Aorta (tissue), 5 donors: Measurements from ENCODE around the gene CAB39. TPM values are rescaled to one million over a fixed set of nuclear protein-coding genes. Genes with fewer than 3 reads are reported as not detected.

Source experiments
- ATAC-seq: fragments of 200-7000 bp; cut with Tn5 transposase; one replicate; pipeline ENCODE4 v1.9.1; 2022; ENCODE audit warnings: moderate library complexity; ENCODE audit not compliant: low FRiP score
- DNase-seq, 2 donors: peaks; one replicate each; pipeline ENCODE4 v3.0.0-alpha.2; 2020
- H3K27ac ChIP-seq, 2 donors: one replicate each; pipeline ENCODE4 v1.5.1; 2013; ENCODE audit warnings: low read length in 2 of 2, mild to moderate bottlenecking in 2 of 2, moderate library complexity in 2 of 2, control low read depth in 1 of 2, inconsistent platforms in 1 of 2, low read depth in 1 of 2
- H3K27me3 ChIP-seq, 2 donors: one replicate each; pipeline ENCODE4 v1.6.1; 2013; ENCODE audit warnings: control low read depth in 1 of 2, low read length in 1 of 2, mild to moderate bottlenecking in 1 of 2, moderate library complexity in 1 of 2; ENCODE audit not compliant: insufficient read depth in 2 of 2, control insufficient read depth in 1 of 2
- H3K36me3 ChIP-seq, 2 donors: one replicate each; pipeline ENCODE4 v1.6.1; 2013; ENCODE audit warnings: control low read depth in 1 of 2, low read length in 1 of 2, mild to moderate bottlenecking in 1 of 2; ENCODE audit not compliant: insufficient read depth in 2 of 2, control insufficient read depth in 1 of 2
- H3K4me1 ChIP-seq, 2 donors: one replicate each; pipeline ENCODE4 v1.6.1; 2013; ENCODE audit warnings: low read length in 2 of 2, control low read depth in 1 of 2, mild to moderate bottlenecking in 1 of 2, moderate library complexity in 1 of 2; ENCODE audit not compliant: insufficient read depth in 2 of 2, control insufficient read depth in 1 of 2
- H3K4me3 ChIP-seq, 2 donors: one replicate each; pipeline ENCODE4 v1.5.1; 2013; ENCODE audit warnings: low read length in 2 of 2, control low read depth in 1 of 2, mild to moderate bottlenecking in 1 of 2
- H3K9me3 ChIP-seq: one replicate; pipeline ENCODE4 v1.6.1; 2013; ENCODE audit warnings: mild to moderate bottlenecking, low read length; ENCODE audit not compliant: control insufficient read depth
- WGBS, 2 donors: extraction: QIAGEN DNeasy Blood & Tissue Kit; methylation state at CpG; one replicate each; pipeline ENCODE4 v1.1.7; 2013; 5-methylcytosine and 5-hydroxymethylcytosine counted together
- intact Hi-C, 2 donors: fragments of 100-400 bp; cut with DNase I; formaldehyde crosslinking; loops; one replicate each; pipeline versions ENCODE4 v1.14.2 to v1.15.0; 2022
- polyA plus RNA-seq, 2 donors: library from polyadenylated mRNA; stranded (reverse); fragments of 200-250 nt; gene quantifications; one replicate each; pipeline ENCODE4 v1.2.3, GENCODE V29; 2013
- total RNA-seq, 2 donors: library from RNA; stranded (reverse); fragmentation: NEBNext Ultra II Directional; extraction: Animal tissue kit (Norgen Biotek cat#: 25700); gene quantifications; one replicate each; pipeline ENCODE4 v1.2.1, GENCODE V29; 2021
- donor health status: healthy with polysubstance abuse.
- donor health status: Bipolar disorder and iron deficiency.
- donor health status: DM: no; HTN: no; CAD: no.
- donor health status: DM: no; HTN: no; CAD: no.
- donor health status: DM: yes; HTN: yes; CAD: no.

CAB39 gene
- total and polyA plus RNA-seq, 4 donors = 27.3 to 81.1 (median 69.1) TPM

DNA sequence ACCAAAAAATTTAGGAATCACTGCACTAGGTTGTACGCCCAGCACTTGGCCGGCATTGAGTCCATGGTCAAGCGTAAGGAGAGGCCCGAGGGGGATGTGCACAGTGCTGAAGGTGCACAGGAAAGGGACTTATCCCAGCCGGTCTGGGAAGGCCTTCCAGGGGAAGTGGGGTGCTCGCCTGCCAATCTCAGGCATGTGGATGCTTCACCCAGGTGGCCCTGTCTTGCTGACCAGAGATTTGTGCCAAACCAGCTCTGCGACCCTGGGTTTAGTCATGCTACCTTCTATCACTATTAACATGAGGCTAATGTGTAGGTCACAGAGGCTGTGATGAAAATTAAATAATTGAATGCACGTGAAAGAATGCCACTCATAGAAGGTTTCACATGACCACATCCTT, 150.4 kb downstream of the CAB39 start:
- intact Hi-C loops = no loop called here
- DNase-seq = peak in 1 of 2 donors; percentile 59
- Histone ChIP-seq H3K4me3 (no peak overlapping the region), H3K9me3 (no peaks in the 10 kb centered on the region), H3K27ac (no peak overlapping the region), H3K27me3 (no peaks in the 10 kb centered on the region), H3K36me3 (no peaks in the 10 kb centered on the region), H3K4me1 (no peaks in the 10 kb centered on the region)
- WGBS, 2 donors = 71 to 79% methylated on average over 8 of the region's 8 CpGs
- ATAC-seq = no peak

DNA sequence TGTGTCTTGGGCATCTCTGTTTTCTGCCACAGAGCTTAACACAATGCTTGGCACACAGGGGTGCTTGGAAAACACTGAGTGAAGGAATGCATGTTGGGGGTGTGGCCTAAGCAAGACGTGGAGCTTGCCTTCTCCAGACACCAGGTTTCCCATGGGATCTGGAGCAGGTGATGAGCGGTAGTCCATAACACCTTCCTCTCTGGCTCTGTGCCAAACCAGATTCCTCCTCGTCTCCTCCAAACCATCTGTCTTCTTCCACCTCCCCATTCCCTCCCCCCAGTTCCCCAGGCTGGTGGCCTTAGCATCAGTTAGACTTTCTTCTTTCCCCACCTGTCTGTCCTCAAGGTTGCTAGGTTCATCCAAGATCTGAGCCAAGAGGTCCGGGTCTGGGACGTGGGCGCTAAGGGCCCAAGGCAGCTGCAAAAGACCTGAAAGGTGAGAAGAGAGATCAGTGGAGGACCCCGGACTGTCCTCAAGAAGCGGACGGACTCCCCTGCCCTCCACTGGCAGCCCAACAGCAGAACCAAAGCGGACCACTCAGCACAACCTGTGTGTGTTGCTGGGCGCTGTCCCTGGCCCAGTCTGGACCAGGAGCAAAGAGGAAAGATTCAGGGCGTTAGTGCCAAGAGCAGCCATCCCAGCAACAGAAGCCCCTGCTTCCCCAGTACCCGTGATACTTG, 150.9 kb downstream of the CAB39 start:
- H3K27ac ChIP-seq = no peak overlapping the region
- no peaks in the 10 kb centered on the region for H3K27me3 ChIP-seq
- H3K4me1 ChIP-seq = no peaks in the 10 kb centered on the region
- 82 to 85% methylated on average over 13 of the region's 13 CpGs for WGBS, 2 donors
- no peak overlapping the region for H3K4me3 ChIP-seq
- no peaks in the 10 kb centered on the region for H3K9me3 ChIP-seq
- intact Hi-C loops = no loop called here
- DNase-seq (peak in 1 of 2 donors; percentile 61), ATAC-seq (no peak)
- H3K36me3 ChIP-seq = no peaks in the 10 kb centered on the region

- H3K27me3 ChIP-seq = no peaks in the 10 kb centered on the region
- intact Hi-C loops = no loop called here
- H3K4me3 ChIP-seq = peak overlapping the region in 1 of 2 donors; percentile 78
- no peaks in the 10 kb centered on the region for H3K36me3 ChIP-seq
- WGBS, 2 donors = 55 to 57% methylated on average over 18 of the region's 18 CpGs
- no peaks in the 10 kb centered on the region for H3K4me1 ChIP-seq
- no peak for DNase-seq
- H3K9me3 ChIP-seq = no peaks in the 10 kb centered on the region
- H3K27ac ChIP-seq = no peak overlapping the region
- ATAC-seq = no peak
These were observed 151.5 kb downstream of the CAB39 start for GRCh38 chr2:230864122-230864604.

- H3K4me1 ChIP-seq = no peaks in the 10 kb centered on the region
- H3K36me3 ChIP-seq = no peaks in the 10 kb centered on the region
- peak within 1 kb of the TSS; percentile 7 to 78 for H3K4me3 ChIP-seq
- no peaks in the 10 kb centered on the region for H3K27me3 ChIP-seq
- WGBS, 2 donors = 1% methylated on average over 56 to 76 of the region's 76 CpGs
- ATAC-seq (peak; percentile 71), DNase-seq (peak; percentile 72 to 88)
- intact Hi-C loops = no loop called here
- H3K27ac ChIP-seq = no peak within 1 kb of the TSS
- H3K9me3 ChIP-seq = no peaks in the 10 kb centered on the region
These were observed 152.1 kb downstream of the CAB39 start, which contains the start of gene ITM2C for GRCh38 chr2:230864605-230865306. Gene ITM2C, plus strand, starts transcription at chr2:230864942. Its CDS starts 84 bp downstream, at chr2:230865026.

DNA sequence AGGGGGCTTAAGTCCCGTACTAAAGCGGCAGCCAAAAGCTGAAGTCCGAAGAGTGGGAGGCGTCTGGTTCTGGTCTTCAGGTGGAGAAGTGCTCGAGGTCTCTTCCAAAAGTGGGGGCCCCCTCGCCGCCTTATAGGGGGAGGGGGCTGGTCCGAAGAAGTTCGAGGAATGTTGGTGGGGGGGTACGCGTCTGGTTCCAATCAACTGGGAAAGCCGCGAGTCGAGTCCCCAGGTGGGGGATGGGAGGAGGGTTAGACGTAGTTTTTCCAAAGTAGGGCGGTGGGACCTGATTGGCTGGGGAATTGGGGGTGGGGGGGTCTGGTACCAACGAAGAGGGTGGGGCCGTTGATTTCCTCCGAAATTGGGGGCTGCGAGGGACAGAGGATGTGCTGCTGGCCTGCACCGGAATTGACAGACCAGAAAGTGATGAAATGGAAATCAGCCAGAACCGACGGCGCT, 152.7 kb downstream of the CAB39 start:
- ATAC-seq (no peak), DNase-seq (peak in 1 of 2 donors; percentile 70)
- 1% methylated on average over 23 to 24 of the region's 24 CpGs for WGBS, 2 donors
- H3K27ac ChIP-seq = no peak overlapping the region
- intact Hi-C loops = no loop called here
- H3K9me3 ChIP-seq = no peaks in the 10 kb centered on the region
- H3K27me3 ChIP-seq = no peaks in the 10 kb centered on the region
- peak overlapping the region; percentile 7 to 78 for H3K4me3 ChIP-seq
- no peaks in the 10 kb centered on the region for H3K4me1 ChIP-seq
- no peaks in the 10 kb centered on the region for H3K36me3 ChIP-seq

- WGBS, 2 donors = 4 to 5% methylated on average over 35 of the region's 35 CpGs
- peak; percentile 36 for ATAC-seq
- no peaks in the 10 kb centered on the region for H3K36me3 ChIP-seq
- H3K9me3 ChIP-seq = no peaks in the 10 kb centered on the region
- H3K27ac ChIP-seq = peak overlapping the region in 1 of 2 donors; percentile 36
- peaks cover 0 to 2% of the 10 kb centered on the region in 2 donors for H3K4me1 ChIP-seq
- DNase-seq = peak in 1 of 2 donors; percentile 77
- H3K27me3 ChIP-seq = no peaks in the 10 kb centered on the region
- intact Hi-C loops = no loop called here
- H3K4me3 ChIP-seq = peak overlapping the region; percentile 7 to 78
These were observed 153.4 kb downstream of the CAB39 start for GRCh38 chr2:230865766-230866755.

GRCh38 chr2:230866756-230867523, 154.3 kb downstream of the CAB39 start:
- Histone ChIP-seq H3K4me1 (peaks cover 0 to 4% of the 10 kb centered on the region in 2 donors), H3K36me3 (no peaks in the 10 kb centered on the region), H3K4me3 (no peak overlapping the region), H3K27ac (peak overlapping the region in 1 of 2 donors; percentile 36), H3K9me3 (no peaks in the 10 kb centered on the region), H3K27me3 (no peaks in the 10 kb centered on the region)
- 3 to 5% methylated on average over 13 of the region's 13 CpGs for WGBS, 2 donors
- intact Hi-C loops = no loop called here
- ATAC-seq = no peak
- peak in 1 of 2 donors; percentile 80 for DNase-seq
